SK-N-SH treated with all-trans-retinoic acid at 6 μM for 48 hours (cell line): ENCODE results near the gene KCNK4.

Experiments used
- ATAC-seq: fragments of 200-7000 bp; cut with Tn5 transposase; 3 replicates; pipeline ENCODE4 v1.9.1; 2020; ENCODE audit warnings: mild to moderate bottlenecking, moderate library complexity
- ARNTL ChIP-seq: fragments of 450-650 bp; formaldehyde crosslinking; IDR thresholded peaks from 2 replicates; pipeline ENCODE4 v1.5.0; 2020; ENCODE audit warnings: low read depth, mild to moderate bottlenecking, moderate library complexity, borderline replicate concordance
- BACH2 ChIP-seq: fragments of 250-450 bp; sonication (Bioruptor Pico); IDR thresholded peaks from 2 replicates; pipeline ENCODE4 v1.9.0; 2021; ENCODE audit warnings: mild to moderate bottlenecking, borderline replicate concordance
- CREB5 ChIP-seq: fragments of 250-450 bp; sonication (Bioruptor Pico); IDR thresholded peaks from 2 replicates; pipeline ENCODE4 v1.5.1; 2020; ENCODE audit warnings: low read depth, mild to moderate bottlenecking, moderate library complexity
- CSDC2 ChIP-seq: fragments of 250-450 bp; sonication (Bioruptor Pico); IDR thresholded peaks from 2 replicates; pipeline ENCODE4 v1.5.0; 2020; ENCODE audit warnings: mild to moderate bottlenecking, moderate library complexity
- GLIS3 ChIP-seq: fragments of 250-450 bp; sonication (Bioruptor Pico); IDR thresholded peaks from 2 replicates; pipeline ENCODE4 v1.5.0; 2020; ENCODE audit warnings: mild to moderate bottlenecking, moderate library complexity
- ISL1 ChIP-seq: fragments of 250-450 bp; sonication (Bioruptor Pico); IDR thresholded peaks from 2 replicates; pipeline ENCODE4 v2.1.2; 2022; ENCODE audit warnings: mild to moderate bottlenecking, moderate library complexity
- PATZ1 ChIP-seq: fragments of 250-450 bp; sonication (Bioruptor Pico); IDR thresholded peaks from 2 replicates; pipeline ENCODE4 v1.8.0; 2020; ENCODE audit warnings: mild to moderate bottlenecking, moderate library complexity, borderline replicate concordance
- PPARA ChIP-seq: fragments of 250-450 bp; sonication (Bioruptor Pico); IDR thresholded peaks from 2 replicates; pipeline ENCODE4 v1.5.0; 2020; ENCODE audit warnings: mild to moderate bottlenecking, borderline replicate concordance
- RARB ChIP-seq: fragments of 250-450 bp; sonication (Bioruptor Pico); IDR thresholded peaks from 2 replicates; pipeline ENCODE4 v1.8.0; 2021; ENCODE audit warnings: mild to moderate bottlenecking, moderate library complexity
- SNAI2 ChIP-seq: fragments of 250-450 bp; sonication (Bioruptor Pico); IDR thresholded peaks from 2 replicates; pipeline ENCODE4 v1.5.0; 2020; ENCODE audit warnings: mild to moderate bottlenecking, moderate library complexity
- TCF4 ChIP-seq: fragments of 250-450 bp; sonication (Bioruptor Pico); IDR thresholded peaks from 2 replicates; pipeline ENCODE4 v1.8.0; 2021; ENCODE audit warnings: mild to moderate bottlenecking, moderate library complexity, borderline replicate concordance
- TOX ChIP-seq: fragments of 250-450 bp; sonication (Bioruptor Pico); IDR thresholded peaks from 2 replicates; pipeline ENCODE4 v1.8.0; 2021; ENCODE audit warnings: mild to moderate bottlenecking, moderate library complexity, borderline replicate concordance
- TSHZ2 ChIP-seq: fragments of 250-450 bp; sonication (Bioruptor Pico); IDR thresholded peaks from 2 replicates; pipeline ENCODE4 v1.5.0; 2020; ENCODE audit warnings: mild to moderate bottlenecking, moderate library complexity
- ZC3H10 ChIP-seq: fragments of 250-450 bp; sonication (Bioruptor Pico); IDR thresholded peaks from 2 replicates; pipeline ENCODE4 v1.5.1; 2021; ENCODE audit warnings: mild to moderate bottlenecking, moderate library complexity
- ZNF565 ChIP-seq: fragments of 450-650 bp; formaldehyde crosslinking; conservative IDR thresholded peaks from 2 replicates; pipeline ENCODE4 v1.5.0; 2020; ENCODE audit warnings: low read depth, mild to moderate bottlenecking, moderate library complexity
- ZNF70 ChIP-seq: fragments of 450-650 bp; formaldehyde crosslinking; IDR thresholded peaks from 2 replicates; pipeline ENCODE4 v1.5.0; 2020; ENCODE audit warnings: mild to moderate bottlenecking, moderate library complexity
- TF ChIP-seq, protein P1 (sequence below): fragments of 250-450 bp; sonication (Bioruptor Pico); IDR thresholded peaks from 2 replicates; pipeline ENCODE4 v1.5.1; 2021; ENCODE audit warnings: mild to moderate bottlenecking, moderate library complexity
- TF ChIP-seq, protein P2 (sequence below): fragments of 250-450 bp; sonication (Bioruptor Pico); IDR thresholded peaks from 2 replicates; pipeline ENCODE4 v1.8.0; 2021; ENCODE audit warnings: low read depth, mild to moderate bottlenecking, moderate library complexity, borderline replicate concordance

Gene KCNK4

GRCh38 chr11:64333556-64333955 is 42.5 kb downstream of the KCNK4 start:
- no peak for ATAC-seq
- TF ChIP-seq GLIS3 (CRISPR knock-in tag), result no peak
- no peak for TF ChIP-seq SNAI2 (CRISPR knock-in tag)
- no peak for TF ChIP-seq TSHZ2 (CRISPR knock-in tag)
- TF ChIP-seq PPARA (CRISPR knock-in tag), result no peak
- TF ChIP-seq, all 23 proteins: peak for 0

DNA sequence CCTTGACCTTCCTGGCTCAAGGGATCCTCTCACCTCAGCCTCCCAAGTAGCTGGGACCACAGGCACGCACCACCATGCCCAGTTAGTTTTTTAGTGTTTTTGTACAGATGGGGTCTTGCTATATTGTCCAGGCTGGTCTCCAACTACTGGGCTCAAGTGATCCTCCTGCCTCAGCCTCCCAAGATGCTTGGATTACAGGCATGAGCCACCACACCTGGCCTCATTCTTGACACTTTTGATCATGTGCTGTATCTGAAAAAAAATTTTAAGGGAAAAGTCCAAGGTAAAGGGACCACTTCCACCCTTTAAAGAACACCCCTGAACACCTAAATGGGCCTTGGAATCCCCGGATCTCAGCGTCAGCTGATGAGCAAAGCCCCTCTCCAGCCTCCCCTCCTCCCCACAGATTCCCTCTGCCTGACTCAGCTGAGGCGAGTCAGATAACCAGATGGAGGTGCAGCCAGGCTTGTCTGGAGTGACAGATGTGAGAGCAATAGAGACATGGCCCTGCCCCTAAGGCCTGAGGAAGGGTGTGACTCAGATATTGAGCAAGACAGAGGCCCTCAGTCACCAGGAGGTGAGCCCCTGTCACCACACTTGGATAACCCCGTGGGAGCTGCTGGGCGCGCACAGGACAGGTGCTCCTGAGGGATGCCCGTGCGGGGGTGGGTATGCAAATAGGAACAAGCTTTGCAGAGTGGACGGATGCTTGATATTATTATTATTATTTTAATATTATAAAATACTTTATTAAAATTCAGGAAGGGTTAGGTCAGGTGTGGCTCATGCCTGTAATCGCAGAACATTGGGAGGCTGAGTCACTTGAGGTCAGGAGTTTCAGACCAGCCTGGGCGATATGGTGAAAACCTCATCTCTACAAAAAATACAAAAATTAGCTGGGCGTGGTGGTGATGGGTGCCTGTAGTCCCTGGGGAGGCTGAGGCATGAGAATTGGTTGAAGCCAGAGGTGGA is 43.9 kb downstream of the KCNK4 start:
- no peak for TF ChIP-seq BACH2 (CRISPR knock-in tag)
- TF ChIP-seq ISL1 (CRISPR knock-in tag), result 0 out of 2 replicates have a peak, but pooled peaks have one; percentile 33
- ATAC-seq, result peak; percentile 86

- ATAC-seq, result no peak
- TF ChIP-seq RARB (CRISPR knock-in tag), result no peak
- no peak for TF ChIP-seq TCF4 (CRISPR knock-in tag)
- TF ChIP-seq ZC3H10 (CRISPR knock-in tag), result no peak
- TF ChIP-seq, protein P1, sequence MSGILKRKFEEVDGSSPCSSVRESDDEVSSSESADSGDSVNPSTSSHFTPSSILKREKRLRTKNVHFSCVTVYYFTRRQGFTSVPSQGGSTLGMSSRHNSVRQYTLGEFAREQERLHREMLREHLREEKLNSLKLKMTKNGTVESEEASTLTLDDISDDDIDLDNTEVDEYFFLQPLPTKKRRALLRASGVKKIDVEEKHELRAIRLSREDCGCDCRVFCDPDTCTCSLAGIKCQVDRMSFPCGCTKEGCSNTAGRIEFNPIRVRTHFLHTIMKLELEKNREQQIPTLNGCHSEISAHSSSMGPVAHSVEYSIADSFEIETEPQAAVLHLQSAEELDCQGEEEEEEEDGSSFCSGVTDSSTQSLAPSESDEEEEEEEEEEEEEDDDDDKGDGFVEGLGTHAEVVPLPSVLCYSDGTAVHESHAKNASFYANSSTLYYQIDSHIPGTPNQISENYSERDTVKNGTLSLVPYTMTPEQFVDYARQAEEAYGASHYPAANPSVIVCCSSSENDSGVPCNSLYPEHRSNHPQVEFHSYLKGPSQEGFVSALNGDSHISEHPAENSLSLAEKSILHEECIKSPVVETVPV (CRISPR knock-in tag), result no peak
- TF ChIP-seq ZNF565 (CRISPR knock-in tag), result no peak
- TF ChIP-seq TOX (CRISPR knock-in tag), result no peak
- no peak for TF ChIP-seq CSDC2 (CRISPR knock-in tag)
- no peak for TF ChIP-seq BACH2 (CRISPR knock-in tag)
- TF ChIP-seq PPARA (CRISPR knock-in tag), result no peak
- TF ChIP-seq ZNF70 (CRISPR knock-in tag), result no peak
- TF ChIP-seq, protein P2, sequence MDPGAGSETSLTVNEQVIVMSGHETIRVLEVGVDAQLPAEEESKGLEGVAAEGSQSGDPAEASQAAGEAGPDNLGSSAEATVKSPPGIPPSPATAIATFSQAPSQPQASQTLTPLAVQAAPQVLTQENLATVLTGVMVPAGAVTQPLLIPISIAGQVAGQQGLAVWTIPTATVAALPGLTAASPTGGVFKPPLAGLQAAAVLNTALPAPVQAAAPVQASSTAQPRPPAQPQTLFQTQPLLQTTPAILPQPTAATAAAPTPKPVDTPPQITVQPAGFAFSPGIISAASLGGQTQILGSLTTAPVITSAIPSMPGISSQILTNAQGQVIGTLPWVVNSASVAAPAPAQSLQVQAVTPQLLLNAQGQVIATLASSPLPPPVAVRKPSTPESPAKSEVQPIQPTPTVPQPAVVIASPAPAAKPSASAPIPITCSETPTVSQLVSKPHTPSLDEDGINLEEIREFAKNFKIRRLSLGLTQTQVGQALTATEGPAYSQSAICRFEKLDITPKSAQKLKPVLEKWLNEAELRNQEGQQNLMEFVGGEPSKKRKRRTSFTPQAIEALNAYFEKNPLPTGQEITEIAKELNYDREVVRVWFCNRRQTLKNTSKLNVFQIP (CRISPR knock-in tag), result no peak
- no peak for TF ChIP-seq CREB5 (CRISPR knock-in tag)
- TF ChIP-seq ARNTL (CRISPR knock-in tag), result no peak
- TF ChIP-seq PATZ1 (CRISPR knock-in tag), result no peak
- no peak for TF ChIP-seq ISL1 (CRISPR knock-in tag)
Observed at GRCh38 chr11:64337538-64338249, 46.6 kb downstream of the KCNK4 start.
